Vagina (tissue), 2 donors: ENCODE results near the gene AKAP10. TPM values are rescaled to one million over a fixed set of nuclear protein-coding genes. Genes with fewer than 3 reads are reported as not detected.
"Not testable (repeated sequence)": the region's sequence is repeated elsewhere in the genome, so short reads cannot be mapped to it uniquely, and the experiment has no call there.

Experiments used
- DNase-seq, 2 donors: peaks; one replicate each; pipeline ENCODE4 v3.0.0-alpha.2; 2017; ENCODE audit errors: extremely low spot score in 2 of 2
- H3K27ac ChIP-seq: fragments of 200-600 bp; sonication (generic); one replicate; pipeline ENCODE4 v1.5.1; 2019
- H3K27me3 ChIP-seq: fragments of 200-600 bp; sonication (generic); one replicate; pipeline ENCODE4 v1.5.1; 2019
- H3K36me3 ChIP-seq, 2 donors: fragments of 200-600 bp; sonication (generic); one replicate each; pipeline ENCODE4 v1.5.1; 2017 to 2019
- H3K4me1 ChIP-seq: fragments of 200-600 bp; sonication (generic); one replicate; pipeline ENCODE4 v1.5.1; 2019
- H3K4me3 ChIP-seq, 2 donors: fragments of 200-600 bp; sonication (generic); 1 replicate in 1 of 2; 2 replicates in 1 of 2; pipeline ENCODE4 v1.5.1; 2016 to 2019
- H3K9me3 ChIP-seq: fragments of 200-600 bp; sonication (generic); one replicate; pipeline ENCODE4 v1.5.1; 2019
- CTCF ChIP-seq, 3 experiments: fragments of 450-650 bp in 2 of 3; fragments of 200-600 bp in 1 of 3; sonication (generic) in 1 of 3; IDR thresholded peaks; one replicate each; pipeline ENCODE4 v1.5.1; 2017 to 2019; ENCODE audit warnings: antibody characterized with exemption in 3 of 3, mild to moderate bottlenecking in 2 of 3, moderate library complexity in 2 of 3
- POLR2A ChIP-seq, 2 donors: fragments of 450-650 bp; IDR thresholded peaks; one replicate each; pipeline ENCODE4 v1.6.1; 2017; ENCODE audit warnings: antibody characterized with exemption in 2 of 2, mild to moderate bottlenecking in 2 of 2, moderate library complexity in 2 of 2
- POLR2AphosphoS5 ChIP-seq, 2 donors: sonication (generic); formaldehyde crosslinking; IDR thresholded peaks; one replicate each; pipeline ENCODE4 v1.9.0; 2017; ENCODE audit warnings: antibody characterized with exemption in 2 of 2, mild to moderate bottlenecking in 2 of 2, low read depth in 1 of 2; ENCODE audit not compliant: insufficient read depth in 1 of 2
- intact Hi-C: fragments of 100-400 bp; cut with DNase I; formaldehyde crosslinking; loops from one replicate; pipeline ENCODE4 v1.15.1; 2023
- total RNA-seq: library from RNA; depleted of rRNA; stranded (reverse); fragments of >200 nt; gene quantifications from one replicate; pipeline ENCODE4 v1.2.3, GENCODE V29; 2016

AKAP10 gene
- total RNA-seq, 1 donor from 2014 or later = 23.3 TPM

DNA sequence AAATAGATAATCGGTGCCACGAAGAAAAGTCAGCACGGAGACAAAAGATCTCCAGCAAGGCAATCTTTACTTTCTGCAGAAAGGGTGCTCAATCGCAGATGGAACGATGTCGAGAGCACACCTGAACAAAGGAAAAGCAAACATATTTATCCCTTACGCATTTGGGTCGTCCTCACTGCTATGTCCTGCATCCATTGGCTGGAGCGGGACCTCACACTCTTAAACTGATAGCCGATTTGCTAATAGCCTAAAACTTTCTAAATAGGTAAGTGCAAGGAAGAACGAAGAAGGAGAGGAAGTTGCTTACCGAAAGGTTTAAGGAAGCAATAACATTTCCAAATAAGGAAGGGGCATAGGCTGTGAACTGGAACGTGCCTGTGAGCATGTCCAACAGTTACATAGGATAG, 1.2 kb upstream of the AKAP10 start:
- peaks cover 34% of the 10 kb centered on the region for H3K4me1 ChIP-seq
- peak overlapping the region in 1 of 2 donors; percentile 99 for H3K4me3 ChIP-seq
- H3K27ac ChIP-seq = peak overlapping the region; percentile 96

GRCh38 chr17:19978209-19978802, 678 bp upstream of the AKAP10 start:
- TF ChIP-seq CTCF (IDR thresholded peaks at IDR 0.05) = no peak
- TF ChIP-seq POLR2A (IDR thresholded peaks at IDR 0.05) = no peak
- no peak for TF ChIP-seq POLR2AphosphoS5 (IDR thresholded peaks at IDR 0.05; ENCODE audit: insufficient read depth in 1 of 2, low read depth in 1 of 2)
- intact Hi-C loops = no loop called here
- H3K4me3 ChIP-seq = peak overlapping the region; percentile 99 to 100

More for the DNA sequence above, 1.2 kb upstream of the AKAP10 start:
- intact Hi-C loops = no loop called here
- Histone ChIP-seq H3K27me3 (no peaks in the 10 kb centered on the region), H3K36me3 (no peaks in the 10 kb centered on the region), H3K9me3 (no peaks in the 10 kb centered on the region)
- TF ChIP-seq CTCF (IDR thresholded peaks at IDR 0.05) (no peak), POLR2A (IDR thresholded peaks at IDR 0.05) (no peak), POLR2AphosphoS5 (IDR thresholded peaks at IDR 0.05; ENCODE audit: insufficient read depth in 1 of 2, low read depth in 1 of 2) (no peak)
- no peak for DNase-seq

DNA sequence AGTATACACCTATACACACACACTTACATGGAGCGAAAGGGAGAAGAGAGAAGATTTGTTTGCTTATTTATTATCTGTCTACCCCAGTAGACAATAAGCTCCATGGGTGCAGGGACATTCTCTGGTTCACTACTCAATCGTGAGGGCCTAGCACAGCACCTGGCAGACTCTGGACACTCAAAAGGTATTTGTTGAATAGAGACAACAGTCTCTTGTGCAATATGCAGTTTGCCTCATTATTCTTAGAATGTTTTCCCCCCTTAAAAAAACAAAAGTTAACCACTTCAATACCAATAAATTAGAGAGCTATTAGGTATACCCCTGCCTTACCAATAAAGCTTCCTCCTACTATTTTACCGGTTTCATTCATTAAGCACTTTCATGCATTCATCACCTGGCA, 2.0 kb downstream of the AKAP10 start:
- DNase-seq = no peak
- no peaks in the 10 kb centered on the region for H3K27me3 ChIP-seq
- H3K4me1 ChIP-seq = peaks cover 36% of the 10 kb centered on the region
- H3K36me3 ChIP-seq = no peaks in the 10 kb centered on the region
- no peak for TF ChIP-seq CTCF (IDR thresholded peaks at IDR 0.05)
- no peak for TF ChIP-seq POLR2A (IDR thresholded peaks at IDR 0.05)
- no peak for TF ChIP-seq POLR2AphosphoS5 (IDR thresholded peaks at IDR 0.05; ENCODE audit: insufficient read depth in 1 of 2, low read depth in 1 of 2)
- H3K9me3 ChIP-seq = no peaks in the 10 kb centered on the region
- intact Hi-C loops = no loop called here
- no peak overlapping the region for H3K4me3 ChIP-seq
- no peak overlapping the region for H3K27ac ChIP-seq

More at GRCh38 chr17:19978209-19978802, 678 bp upstream of the AKAP10 start:
- no peaks in the 10 kb centered on the region for H3K9me3 ChIP-seq
- peak overlapping the region; percentile 96 for H3K27ac ChIP-seq
- DNase-seq = no peak
- no peaks in the 10 kb centered on the region for H3K27me3 ChIP-seq
- peaks cover 36% of the 10 kb centered on the region for H3K4me1 ChIP-seq
- H3K36me3 ChIP-seq = no peaks in the 10 kb centered on the region

GRCh38 chr17:19973156-19973555, 4.5 kb downstream of the AKAP10 start:
- no peak for TF ChIP-seq CTCF (IDR thresholded peaks at IDR 0.05)
- TF ChIP-seq POLR2A (IDR thresholded peaks at IDR 0.05) = no peak
- no peak for TF ChIP-seq POLR2AphosphoS5 (IDR thresholded peaks at IDR 0.05; ENCODE audit: insufficient read depth in 1 of 2, low read depth in 1 of 2)
- intact Hi-C loops = no loop called here

GRCh38 chr17:19962954-19963353, 14.7 kb downstream of the AKAP10 start:
- peaks cover 0 to 40% of the 10 kb centered on the region in 2 donors for H3K36me3 ChIP-seq
- H3K27ac ChIP-seq, H3K4me3 ChIP-seq, DNase-seq, H3K4me1 ChIP-seq, intact Hi-C loops, H3K27me3 ChIP-seq, H3K9me3 ChIP-seq: not testable (repeated sequence)

More at GRCh38 chr17:19973156-19973555, 4.5 kb downstream of the AKAP10 start:
- no peaks in the 10 kb centered on the region for H3K9me3 ChIP-seq
- H3K4me3 ChIP-seq = no peak overlapping the region
- no peak for DNase-seq
- H3K36me3 ChIP-seq = peaks cover 0 to 7% of the 10 kb centered on the region in 2 donors
- H3K27ac ChIP-seq = no peak overlapping the region
- H3K4me1 ChIP-seq = peaks cover 23% of the 10 kb centered on the region
- no peaks in the 10 kb centered on the region for H3K27me3 ChIP-seq
